ENCODE data around the gene RERGL. TPM values are rescaled to one million over a fixed set of nuclear protein-coding genes. Genes with fewer than 3 reads are reported as not detected.
"Not testable (repeated sequence)": the region's sequence is repeated elsewhere in the genome, so short reads cannot be mapped to it uniquely, and the experiment has no call there.

Gene RERGL
- total RNA-seq, 1 donor from 2014 or later, result not detected

DNA sequence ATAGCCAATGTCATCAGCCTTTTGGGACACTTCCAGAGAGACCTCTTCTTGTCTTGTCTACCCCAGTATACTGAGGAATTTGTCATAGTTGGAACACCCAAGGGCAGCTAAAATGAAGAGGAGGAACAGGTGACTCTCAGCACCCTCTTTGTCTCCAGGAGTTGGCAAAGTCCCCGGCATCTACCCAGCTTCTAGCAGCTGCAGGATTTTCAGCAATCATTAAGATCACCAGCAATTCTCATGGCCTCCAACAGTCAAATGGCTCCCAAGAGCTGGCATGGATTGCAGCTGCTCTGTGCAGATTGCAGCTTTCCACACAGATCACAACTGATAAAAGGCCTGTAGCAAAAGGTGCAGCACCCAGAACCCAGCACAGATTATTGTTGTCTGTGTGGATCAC lies 32.9 kb downstream of the RERGL start:
- H2AFZ ChIP-seq (ENCODE audit: low read depth, low read length), result no peak overlapping the region
- H4K20me1 ChIP-seq (ENCODE audit: insufficient read depth, low read length), result no peaks in the 10 kb centered on the region
- no peak for TF ChIP-seq EZH2 (IDR thresholded peaks at IDR 0.05; ENCODE audit: insufficient read depth, low read length)
- TF ChIP-seq, protein P1, sequence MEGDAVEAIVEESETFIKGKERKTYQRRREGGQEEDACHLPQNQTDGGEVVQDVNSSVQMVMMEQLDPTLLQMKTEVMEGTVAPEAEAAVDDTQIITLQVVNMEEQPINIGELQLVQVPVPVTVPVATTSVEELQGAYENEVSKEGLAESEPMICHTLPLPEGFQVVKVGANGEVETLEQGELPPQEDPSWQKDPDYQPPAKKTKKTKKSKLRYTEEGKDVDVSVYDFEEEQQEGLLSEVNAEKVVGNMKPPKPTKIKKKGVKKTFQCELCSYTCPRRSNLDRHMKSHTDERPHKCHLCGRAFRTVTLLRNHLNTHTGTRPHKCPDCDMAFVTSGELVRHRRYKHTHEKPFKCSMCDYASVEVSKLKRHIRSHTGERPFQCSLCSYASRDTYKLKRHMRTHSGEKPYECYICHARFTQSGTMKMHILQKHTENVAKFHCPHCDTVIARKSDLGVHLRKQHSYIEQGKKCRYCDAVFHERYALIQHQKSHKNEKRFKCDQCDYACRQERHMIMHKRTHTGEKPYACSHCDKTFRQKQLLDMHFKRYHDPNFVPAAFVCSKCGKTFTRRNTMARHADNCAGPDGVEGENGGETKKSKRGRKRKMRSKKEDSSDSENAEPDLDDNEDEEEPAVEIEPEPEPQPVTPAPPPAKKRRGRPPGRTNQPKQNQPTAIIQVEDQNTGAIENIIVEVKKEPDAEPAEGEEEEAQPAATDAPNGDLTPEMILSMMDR (IDR thresholded peaks at IDR 0.05; ENCODE audit: insufficient read depth, low read depth, low read length), result no peak
- H3K9me3 Mint-ChIP-seq (ENCODE audit: unreplicated experiment), result peaks cover 7% of the 10 kb centered on the region
- no peaks in the 10 kb centered on the region for H3K36me3 Mint-ChIP-seq (ENCODE audit: low read depth, unreplicated experiment)
- no peak overlapping the region for H3K27ac Mint-ChIP-seq (ENCODE audit: unreplicated experiment)
- no peak overlapping the region for H3K9ac ChIP-seq (ENCODE audit: low read length)
- H3K9me3 ChIP-seq (ENCODE audit: insufficient read depth, low read depth, low read length), result no peaks in the 10 kb centered on the region
- no peaks in the 10 kb centered on the region for H3K27me3 Mint-ChIP-seq (ENCODE audit: low read depth, unreplicated experiment)
- no peak overlapping the region for H3K4me2 ChIP-seq (ENCODE audit: low read length)
- no peaks in the 10 kb centered on the region for H3K36me3 ChIP-seq (ENCODE audit: insufficient read depth, low read length)
- DNase-seq (ENCODE audit: low read depth) (no peak), FAIRE-seq (no peak)
- H3K79me2 ChIP-seq (ENCODE audit: insufficient read depth, low read length), result no peaks in the 10 kb centered on the region
- no peaks in the 10 kb centered on the region for H3K4me1 ChIP-seq (ENCODE audit: insufficient read depth, low read length)
- H3K4me3 ChIP-seq (ENCODE audit: insufficient read depth, low read depth, low read length), result no peak overlapping the region
- H3K27ac ChIP-seq (ENCODE audit: low read depth, low read length), result no peak overlapping the region
- no peaks in the 10 kb centered on the region for H3K4me1 Mint-ChIP-seq (ENCODE audit: low read depth, unreplicated experiment)
- no peaks in the 10 kb centered on the region for H3K27me3 ChIP-seq (ENCODE audit: insufficient read depth, low read length)
- no peak overlapping the region for H3K4me3 Mint-ChIP-seq (ENCODE audit: unreplicated experiment)

DNA sequence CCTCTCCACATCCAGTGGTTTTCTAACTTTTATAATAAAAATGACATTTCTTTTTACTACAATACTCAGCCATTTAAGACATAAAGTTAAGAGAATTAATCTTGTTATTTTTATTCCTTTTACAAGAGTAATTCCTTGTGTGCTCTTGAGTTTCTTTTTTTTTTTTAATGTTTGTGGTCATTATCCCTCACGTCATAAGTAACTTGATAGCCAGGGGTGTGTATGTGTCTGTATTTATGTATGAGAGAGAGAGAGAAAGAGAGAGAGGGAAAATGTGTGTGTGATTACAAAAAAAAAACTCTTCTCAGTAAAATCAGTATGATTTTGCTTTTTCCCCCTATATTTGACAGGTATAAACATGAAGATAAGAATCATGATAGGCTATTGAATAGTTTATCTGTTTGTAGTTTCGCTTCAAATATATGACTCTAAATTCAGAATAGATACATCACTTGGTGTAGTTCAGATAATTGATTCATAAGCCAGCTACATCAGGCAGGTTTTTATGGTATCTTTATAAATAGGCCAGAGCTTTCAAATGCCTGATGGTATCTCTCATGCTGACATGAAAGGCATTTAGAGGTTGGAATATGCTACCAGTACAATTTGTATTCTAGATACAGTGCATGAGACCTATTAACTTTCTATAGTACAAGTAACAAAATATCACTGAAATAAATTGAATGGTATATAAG lies 34.9 kb downstream of the RERGL start:
- H3K4me3 Mint-ChIP-seq (ENCODE audit: unreplicated experiment), result no peak overlapping the region
- Histone ChIP-seq H3K9ac (ENCODE audit: low read length) (no peak overlapping the region), H3K79me2 (ENCODE audit: insufficient read depth, low read length) (no peaks in the 10 kb centered on the region), H4K20me1 (ENCODE audit: insufficient read depth, low read length) (no peaks in the 10 kb centered on the region), H3K9me3 (ENCODE audit: insufficient read depth, low read depth, low read length) (no peaks in the 10 kb centered on the region), H3K4me3 (ENCODE audit: insufficient read depth, low read depth, low read length) (no peak overlapping the region), H3K36me3 (ENCODE audit: insufficient read depth, low read length) (no peaks in the 10 kb centered on the region), H3K27me3 (ENCODE audit: insufficient read depth, low read length) (no peaks in the 10 kb centered on the region), H3K4me2 (ENCODE audit: low read length) (no peak overlapping the region), H3K27ac (ENCODE audit: low read depth, low read length) (no peak overlapping the region), H3K4me1 (ENCODE audit: insufficient read depth, low read length) (no peaks in the 10 kb centered on the region), H2AFZ (ENCODE audit: low read depth, low read length) (no peak overlapping the region)
- TF ChIP-seq EZH2 (IDR thresholded peaks at IDR 0.05; ENCODE audit: insufficient read depth, low read length), result no peak
- no peaks in the 10 kb centered on the region for H3K27me3 Mint-ChIP-seq (ENCODE audit: low read depth, unreplicated experiment)
- no peak overlapping the region for H3K27ac Mint-ChIP-seq (ENCODE audit: unreplicated experiment)
- peaks cover 3% of the 10 kb centered on the region for H3K9me3 Mint-ChIP-seq (ENCODE audit: unreplicated experiment)
- FAIRE-seq, result no peak
- H3K4me1 Mint-ChIP-seq (ENCODE audit: low read depth, unreplicated experiment), result no peaks in the 10 kb centered on the region
- H3K36me3 Mint-ChIP-seq (ENCODE audit: low read depth, unreplicated experiment), result no peaks in the 10 kb centered on the region
- DNase-seq (ENCODE audit: low read depth), result no peak

DNA sequence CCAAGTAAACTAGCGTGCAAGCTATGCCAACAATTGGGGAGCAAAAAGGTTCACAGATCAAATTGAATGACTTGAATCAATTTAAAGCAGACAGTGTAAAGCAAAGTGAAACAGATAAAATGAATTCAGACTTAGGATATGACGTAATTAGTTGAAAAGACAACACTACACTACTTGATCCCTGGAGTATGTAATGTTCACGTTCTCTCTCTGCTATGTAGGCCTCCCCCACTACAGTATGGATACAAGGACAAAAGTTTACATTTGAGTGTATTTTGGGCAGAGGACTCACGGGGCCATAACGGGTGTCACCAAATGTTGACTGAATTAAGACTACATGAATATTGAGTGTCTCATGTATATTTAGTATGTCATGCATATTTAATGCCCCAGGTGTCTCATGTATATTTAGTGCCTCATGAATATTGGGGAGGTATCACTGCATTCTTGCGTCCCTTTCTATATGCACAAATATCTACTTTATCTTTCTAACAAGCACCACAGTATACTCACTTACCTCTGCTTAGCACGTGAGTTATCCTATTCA lies 44.5 kb downstream of the RERGL start:
- Mint-ChIP-seq H3K4me3 (ENCODE audit: unreplicated experiment) (no peak overlapping the region), H3K27me3 (ENCODE audit: low read depth, unreplicated experiment) (no peaks in the 10 kb centered on the region), H3K27ac (ENCODE audit: unreplicated experiment) (no peak overlapping the region), H3K36me3 (ENCODE audit: low read depth, unreplicated experiment) (no peaks in the 10 kb centered on the region), H3K9me3 (ENCODE audit: unreplicated experiment) (no peaks in the 10 kb centered on the region), H3K4me1 (ENCODE audit: low read depth, unreplicated experiment) (no peaks in the 10 kb centered on the region)
- no peaks in the 10 kb centered on the region for H3K9me3 ChIP-seq (ENCODE audit: insufficient read depth, low read depth, low read length)
- no peaks in the 10 kb centered on the region for H3K4me1 ChIP-seq (ENCODE audit: insufficient read depth, low read length)
- TF ChIP-seq, protein P1 (IDR thresholded peaks at IDR 0.05; ENCODE audit: insufficient read depth, low read depth, low read length), result no peak
- TF ChIP-seq EZH2 (IDR thresholded peaks at IDR 0.05; ENCODE audit: insufficient read depth, low read length), result no peak
- DNase-seq (ENCODE audit: low read depth) (no peak), FAIRE-seq (no peak)
- no peak overlapping the region for H3K4me3 ChIP-seq (ENCODE audit: insufficient read depth, low read depth, low read length)
- no peaks in the 10 kb centered on the region for H3K79me2 ChIP-seq (ENCODE audit: insufficient read depth, low read length)
- no peak overlapping the region for H3K27ac ChIP-seq (ENCODE audit: low read depth, low read length)
- H3K36me3 ChIP-seq (ENCODE audit: insufficient read depth, low read length), result no peaks in the 10 kb centered on the region
- no peaks in the 10 kb centered on the region for H4K20me1 ChIP-seq (ENCODE audit: insufficient read depth, low read length)
- H3K9ac ChIP-seq (ENCODE audit: low read length), result no peak overlapping the region
- no peaks in the 10 kb centered on the region for H3K27me3 ChIP-seq (ENCODE audit: insufficient read depth, low read length)
- H3K4me2 ChIP-seq (ENCODE audit: low read length), result no peak overlapping the region
- H2AFZ ChIP-seq (ENCODE audit: low read depth, low read length), result no peak overlapping the region

DNA sequence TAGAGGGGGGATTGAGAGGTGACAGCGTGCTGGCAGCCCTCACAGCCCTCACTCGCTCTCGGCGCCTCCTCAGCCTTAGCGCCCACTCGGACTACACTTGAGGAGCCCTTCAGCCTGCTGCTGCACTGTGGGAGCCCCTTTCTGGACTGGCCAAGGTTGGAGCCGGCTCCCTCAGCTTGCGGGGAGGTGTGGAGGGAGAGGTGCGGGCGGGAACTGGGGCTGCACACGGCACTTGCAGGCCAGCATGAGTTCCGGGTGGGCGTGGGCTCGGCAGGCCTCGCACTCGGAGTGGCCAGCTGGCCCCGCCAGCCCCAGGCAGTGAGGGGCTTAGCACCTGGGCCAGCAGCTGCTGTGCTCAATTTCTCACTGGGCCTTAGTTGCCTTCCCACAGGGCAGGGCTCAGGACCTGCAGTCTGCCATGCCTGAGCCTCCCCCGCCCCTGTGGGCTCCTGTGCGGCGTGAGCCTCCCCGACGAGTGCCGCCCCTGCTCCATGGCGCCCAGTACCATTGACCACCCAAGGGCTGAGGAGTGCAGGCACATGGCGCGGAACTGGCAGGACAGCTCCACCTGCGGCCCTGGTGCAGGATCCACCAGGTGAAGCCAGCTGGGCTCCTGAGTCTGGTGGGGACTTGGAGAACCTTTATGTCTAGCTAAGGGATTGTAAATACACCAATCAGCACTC lies 49.8 kb downstream of the RERGL start:
- not testable (repeated sequence) for H3K27me3 Mint-ChIP-seq (ENCODE audit: low read depth, unreplicated experiment); H3K9ac ChIP-seq (ENCODE audit: low read length); H3K27me3 ChIP-seq (ENCODE audit: insufficient read depth, low read length); H3K4me2 ChIP-seq (ENCODE audit: low read length); H2AFZ ChIP-seq (ENCODE audit: low read depth, low read length); DNase-seq (ENCODE audit: low read depth); H3K4me1 Mint-ChIP-seq (ENCODE audit: low read depth, unreplicated experiment); FAIRE-seq; H3K9me3 ChIP-seq (ENCODE audit: insufficient read depth, low read depth, low read length); H3K27ac ChIP-seq (ENCODE audit: low read depth, low read length); H3K79me2 ChIP-seq (ENCODE audit: insufficient read depth, low read length); H3K4me1 ChIP-seq (ENCODE audit: insufficient read depth, low read length); H3K36me3 ChIP-seq (ENCODE audit: insufficient read depth, low read length); H3K4me3 Mint-ChIP-seq (ENCODE audit: unreplicated experiment); H3K9me3 Mint-ChIP-seq (ENCODE audit: unreplicated experiment); H3K27ac Mint-ChIP-seq (ENCODE audit: unreplicated experiment); H3K36me3 Mint-ChIP-seq (ENCODE audit: low read depth, unreplicated experiment); H3K4me3 ChIP-seq (ENCODE audit: insufficient read depth, low read depth, low read length); H4K20me1 ChIP-seq (ENCODE audit: insufficient read depth, low read length)
